WTC11 (cell line): ENCODE data around the gene RECK. TPM values are rescaled to one million over a fixed set of nuclear protein-coding genes. Genes with fewer than 3 reads are reported as not detected.

Experiments used
- CREM ChIP-seq: sonication (generic); formaldehyde crosslinking; IDR thresholded peaks from 2 replicates; pipeline ENCODE4 v1.8.1; 2022; ENCODE audit warnings: mild to moderate bottlenecking, missing genetic modification reagents, moderate library complexity
- FOXJ3 ChIP-seq: sonication (generic); formaldehyde crosslinking; IDR thresholded peaks from 2 replicates; pipeline ENCODE4 v1.9.0; 2021; ENCODE audit warnings: missing genetic modification reagents, mild to moderate bottlenecking, borderline replicate concordance
- FOXP1 ChIP-seq: sonication (generic); formaldehyde crosslinking; IDR thresholded peaks from 2 replicates; pipeline ENCODE4 v1.8.0; 2022; ENCODE audit warnings: missing genetic modification reagents, mild to moderate bottlenecking, moderate library complexity, borderline replicate concordance
- GABPB1 ChIP-seq: sonication (generic); formaldehyde crosslinking; IDR thresholded peaks from 2 replicates; pipeline ENCODE4 v1.8.1; 2023; ENCODE audit warnings: mild to moderate bottlenecking, missing genetic modification reagents
- KAT7 ChIP-seq: sonication (generic); formaldehyde crosslinking; IDR thresholded peaks from 2 replicates; pipeline ENCODE4 v1.8.1; 2023; ENCODE audit warnings: missing genetic modification reagents, mild to moderate bottlenecking, borderline replicate concordance
- NR1H2 ChIP-seq: sonication (generic); formaldehyde crosslinking; IDR thresholded peaks from 2 replicates; pipeline ENCODE4 v1.9.0; 2021; ENCODE audit warnings: mild to moderate bottlenecking, moderate library complexity, missing genetic modification reagents
- NR2C2 ChIP-seq: sonication (generic); formaldehyde crosslinking; IDR thresholded peaks from 2 replicates; pipeline ENCODE4 v1.8.0; 2022; ENCODE audit warnings: mild to moderate bottlenecking, missing genetic modification reagents
- PRRX2 ChIP-seq: fragments of 250-450 bp; sonication (Bioruptor Pico); IDR thresholded peaks from 2 replicates; pipeline ENCODE4 v1.8.0; 2021; ENCODE audit warnings: mild to moderate bottlenecking
- SP1 ChIP-seq: sonication (generic); formaldehyde crosslinking; conservative IDR thresholded peaks from 2 replicates; pipeline ENCODE4 v1.8.1; 2022; ENCODE audit warnings: missing genetic modification reagents
- TCF7 ChIP-seq: sonication (generic); formaldehyde crosslinking; IDR thresholded peaks from 2 replicates; pipeline ENCODE4 v1.8.0; 2022; ENCODE audit warnings: mild to moderate bottlenecking, low read depth, missing genetic modification reagents, moderate library complexity
- TEAD4 ChIP-seq: sonication (generic); formaldehyde crosslinking; IDR thresholded peaks from 2 replicates; pipeline ENCODE4 v1.8.0; 2022; ENCODE audit warnings: mild to moderate bottlenecking, missing genetic modification reagents
- TP53 ChIP-seq: sonication (generic); formaldehyde crosslinking; IDR thresholded peaks from 2 replicates; pipeline ENCODE4 v1.8.1; 2023; ENCODE audit warnings: mild to moderate bottlenecking, missing genetic modification reagents
- ZNF219 ChIP-seq: sonication (generic); formaldehyde crosslinking; IDR thresholded peaks from 2 replicates; pipeline ENCODE4 v1.8.0; 2023; ENCODE audit warnings: missing genetic modification reagents, mild to moderate bottlenecking, borderline replicate concordance
- ZNF317 ChIP-seq: sonication (generic); formaldehyde crosslinking; IDR thresholded peaks from 2 replicates; pipeline ENCODE4 v1.8.1; 2023; ENCODE audit warnings: low read depth, mild to moderate bottlenecking, moderate library complexity, missing genetic modification reagents, borderline replicate concordance
- ZNF396 ChIP-seq: fragments of 250-450 bp; sonication (Bioruptor Pico); IDR thresholded peaks from 2 replicates; pipeline ENCODE4 v1.8.0; 2021; ENCODE audit warnings: mild to moderate bottlenecking, moderate library complexity, borderline replicate concordance
- total RNA-seq: library from RNA; stranded (reverse); gene quantifications from 3 replicates; pipeline ENCODE4 v1.2.3, GENCODE V29; 2021
- TF ChIP-seq, protein P1 (sequence below): sonication (generic); formaldehyde crosslinking; conservative IDR thresholded peaks from 2 replicates; pipeline ENCODE4 v1.8.1; 2023; ENCODE audit warnings: mild to moderate bottlenecking, low read depth, missing genetic modification reagents, moderate library complexity
- TF ChIP-seq, protein P2 (sequence below): sonication (generic); formaldehyde crosslinking; IDR thresholded peaks from 2 replicates; pipeline ENCODE4 v1.8.0; 2022; ENCODE audit warnings: mild to moderate bottlenecking, missing genetic modification reagents
- TF ChIP-seq, protein P3 (sequence below): sonication (generic); formaldehyde crosslinking; IDR thresholded peaks from 2 replicates; pipeline ENCODE4 v1.8.0; 2023; ENCODE audit warnings: missing genetic modification reagents, mild to moderate bottlenecking, borderline replicate concordance
- TF ChIP-seq, protein P4 (sequence below): sonication (generic); formaldehyde crosslinking; IDR thresholded peaks from 2 replicates; pipeline ENCODE4 v1.8.0; 2022; ENCODE audit warnings: mild to moderate bottlenecking, missing genetic modification reagents
- TF ChIP-seq, protein P5 (sequence below): fragments of 250-450 bp; sonication (Bioruptor Pico); IDR thresholded peaks from 2 replicates; pipeline ENCODE4 v1.8.0; 2021; ENCODE audit warnings: mild to moderate bottlenecking
- TF ChIP-seq, protein P6 (sequence below): fragments of 200-600 bp; IDR thresholded peaks from 2 replicates; pipeline ENCODE4 v1.8.0; 2022; ENCODE audit warnings: antibody characterized with exemption
- TF ChIP-seq, protein P7 (sequence below): fragments of 250-450 bp; sonication (Bioruptor Pico); IDR thresholded peaks from 2 replicates; pipeline ENCODE4 v1.9.0; 2021; ENCODE audit warnings: mild to moderate bottlenecking

RECK gene
- total RNA-seq, 1 experiment from 2014 or later = 11.2 TPM

DNA sequence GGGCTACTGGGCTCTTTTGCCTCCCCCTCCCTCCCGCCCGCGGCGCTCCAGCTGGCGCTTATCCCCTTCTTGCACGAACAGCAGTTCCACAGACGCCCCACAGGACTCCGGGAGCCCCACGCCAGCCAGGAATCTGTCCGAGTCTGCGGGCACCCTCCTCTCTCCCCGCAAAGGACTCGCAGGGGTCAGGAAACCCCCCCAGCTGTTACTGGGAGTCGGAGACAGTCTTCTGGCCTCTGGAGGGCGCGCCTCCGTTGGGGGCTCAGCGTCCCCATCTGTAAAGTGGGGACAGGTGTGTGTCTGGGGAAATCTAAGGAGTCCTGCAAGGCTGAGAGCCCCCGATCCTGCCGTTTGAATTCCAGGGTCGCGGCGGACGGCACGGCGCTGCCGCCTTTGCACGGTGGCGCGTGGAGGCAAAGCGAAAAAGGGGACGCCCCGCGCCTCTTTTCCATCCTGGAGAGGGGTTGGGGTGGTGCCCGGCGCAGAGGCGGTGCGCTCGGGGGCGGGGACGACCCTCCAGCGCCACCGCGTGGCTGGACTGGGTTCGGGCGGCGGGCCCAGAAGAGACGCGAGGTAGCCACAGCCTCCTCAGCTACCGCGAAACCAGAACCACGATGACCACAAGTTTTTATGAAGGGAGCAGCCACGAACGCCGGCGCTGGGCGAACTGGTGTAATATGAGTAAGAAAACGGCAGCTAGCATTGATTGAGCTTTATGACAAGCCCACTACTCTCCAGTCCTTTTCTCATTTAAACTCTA lies 129.6 kb downstream of the RECK start (continued):
- TF ChIP-seq KAT7 (no peak), PRRX2 (CRISPR knock-in tag) (0 out of 2 replicates have a peak, but pooled peaks have one; percentile 17), CREM (CRISPR knock-in tag) (0 out of 2 replicates have a peak, but pooled peaks have one; percentile 42), ZNF219 (CRISPR knock-in tag) (no peak), SP1 (CRISPR knock-in tag) (peak; percentile 69), FOXP1 (CRISPR knock-in tag) (peak; percentile 66; the same call in 1 of the 2 replicates), NR2C2 (CRISPR knock-in tag) (no peak), TEAD4 (CRISPR knock-in tag) (no peak), ZNF317 (CRISPR knock-in tag) (no peak), GABPB1 (CRISPR knock-in tag) (no peak), ZNF396 (CRISPR knock-in tag) (no peak), TP53 (CRISPR knock-in tag) (no peak), NR1H2 (no peak), TCF7 (CRISPR knock-in tag) (no peak), FOXJ3 (CRISPR knock-in tag) (no peak)
- TF ChIP-seq, protein P1, sequence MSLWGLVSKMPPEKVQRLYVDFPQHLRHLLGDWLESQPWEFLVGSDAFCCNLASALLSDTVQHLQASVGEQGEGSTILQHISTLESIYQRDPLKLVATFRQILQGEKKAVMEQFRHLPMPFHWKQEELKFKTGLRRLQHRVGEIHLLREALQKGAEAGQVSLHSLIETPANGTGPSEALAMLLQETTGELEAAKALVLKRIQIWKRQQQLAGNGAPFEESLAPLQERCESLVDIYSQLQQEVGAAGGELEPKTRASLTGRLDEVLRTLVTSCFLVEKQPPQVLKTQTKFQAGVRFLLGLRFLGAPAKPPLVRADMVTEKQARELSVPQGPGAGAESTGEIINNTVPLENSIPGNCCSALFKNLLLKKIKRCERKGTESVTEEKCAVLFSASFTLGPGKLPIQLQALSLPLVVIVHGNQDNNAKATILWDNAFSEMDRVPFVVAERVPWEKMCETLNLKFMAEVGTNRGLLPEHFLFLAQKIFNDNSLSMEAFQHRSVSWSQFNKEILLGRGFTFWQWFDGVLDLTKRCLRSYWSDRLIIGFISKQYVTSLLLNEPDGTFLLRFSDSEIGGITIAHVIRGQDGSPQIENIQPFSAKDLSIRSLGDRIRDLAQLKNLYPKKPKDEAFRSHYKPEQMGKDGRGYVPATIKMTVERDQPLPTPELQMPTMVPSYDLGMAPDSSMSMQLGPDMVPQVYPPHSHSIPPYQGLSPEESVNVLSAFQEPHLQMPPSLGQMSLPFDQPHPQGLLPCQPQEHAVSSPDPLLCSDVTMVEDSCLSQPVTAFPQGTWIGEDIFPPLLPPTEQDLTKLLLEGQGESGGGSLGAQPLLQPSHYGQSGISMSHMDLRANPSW (CRISPR knock-in tag) = no peak
- TF ChIP-seq, protein P2, sequence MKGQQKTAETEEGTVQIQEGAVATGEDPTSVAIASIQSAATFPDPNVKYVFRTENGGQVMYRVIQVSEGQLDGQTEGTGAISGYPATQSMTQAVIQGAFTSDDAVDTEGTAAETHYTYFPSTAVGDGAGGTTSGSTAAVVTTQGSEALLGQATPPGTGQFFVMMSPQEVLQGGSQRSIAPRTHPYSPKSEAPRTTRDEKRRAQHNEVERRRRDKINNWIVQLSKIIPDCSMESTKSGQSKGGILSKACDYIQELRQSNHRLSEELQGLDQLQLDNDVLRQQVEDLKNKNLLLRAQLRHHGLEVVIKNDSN (CRISPR knock-in tag) = no peak
- TF ChIP-seq, protein P3, sequence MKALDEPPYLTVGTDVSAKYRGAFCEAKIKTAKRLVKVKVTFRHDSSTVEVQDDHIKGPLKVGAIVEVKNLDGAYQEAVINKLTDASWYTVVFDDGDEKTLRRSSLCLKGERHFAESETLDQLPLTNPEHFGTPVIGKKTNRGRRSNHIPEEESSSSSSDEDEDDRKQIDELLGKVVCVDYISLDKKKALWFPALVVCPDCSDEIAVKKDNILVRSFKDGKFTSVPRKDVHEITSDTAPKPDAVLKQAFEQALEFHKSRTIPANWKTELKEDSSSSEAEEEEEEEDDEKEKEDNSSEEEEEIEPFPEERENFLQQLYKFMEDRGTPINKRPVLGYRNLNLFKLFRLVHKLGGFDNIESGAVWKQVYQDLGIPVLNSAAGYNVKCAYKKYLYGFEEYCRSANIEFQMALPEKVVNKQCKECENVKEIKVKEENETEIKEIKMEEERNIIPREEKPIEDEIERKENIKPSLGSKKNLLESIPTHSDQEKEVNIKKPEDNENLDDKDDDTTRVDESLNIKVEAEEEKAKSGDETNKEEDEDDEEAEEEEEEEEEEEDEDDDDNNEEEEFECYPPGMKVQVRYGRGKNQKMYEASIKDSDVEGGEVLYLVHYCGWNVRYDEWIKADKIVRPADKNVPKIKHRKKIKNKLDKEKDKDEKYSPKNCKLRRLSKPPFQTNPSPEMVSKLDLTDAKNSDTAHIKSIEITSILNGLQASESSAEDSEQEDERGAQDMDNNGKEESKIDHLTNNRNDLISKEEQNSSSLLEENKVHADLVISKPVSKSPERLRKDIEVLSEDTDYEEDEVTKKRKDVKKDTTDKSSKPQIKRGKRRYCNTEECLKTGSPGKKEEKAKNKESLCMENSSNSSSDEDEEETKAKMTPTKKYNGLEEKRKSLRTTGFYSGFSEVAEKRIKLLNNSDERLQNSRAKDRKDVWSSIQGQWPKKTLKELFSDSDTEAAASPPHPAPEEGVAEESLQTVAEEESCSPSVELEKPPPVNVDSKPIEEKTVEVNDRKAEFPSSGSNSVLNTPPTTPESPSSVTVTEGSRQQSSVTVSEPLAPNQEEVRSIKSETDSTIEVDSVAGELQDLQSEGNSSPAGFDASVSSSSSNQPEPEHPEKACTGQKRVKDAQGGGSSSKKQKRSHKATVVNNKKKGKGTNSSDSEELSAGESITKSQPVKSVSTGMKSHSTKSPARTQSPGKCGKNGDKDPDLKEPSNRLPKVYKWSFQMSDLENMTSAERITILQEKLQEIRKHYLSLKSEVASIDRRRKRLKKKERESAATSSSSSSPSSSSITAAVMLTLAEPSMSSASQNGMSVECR (CRISPR knock-in tag) = 0 out of 2 replicates have a peak, but pooled peaks have one; percentile 57
- TF ChIP-seq, protein P4, sequence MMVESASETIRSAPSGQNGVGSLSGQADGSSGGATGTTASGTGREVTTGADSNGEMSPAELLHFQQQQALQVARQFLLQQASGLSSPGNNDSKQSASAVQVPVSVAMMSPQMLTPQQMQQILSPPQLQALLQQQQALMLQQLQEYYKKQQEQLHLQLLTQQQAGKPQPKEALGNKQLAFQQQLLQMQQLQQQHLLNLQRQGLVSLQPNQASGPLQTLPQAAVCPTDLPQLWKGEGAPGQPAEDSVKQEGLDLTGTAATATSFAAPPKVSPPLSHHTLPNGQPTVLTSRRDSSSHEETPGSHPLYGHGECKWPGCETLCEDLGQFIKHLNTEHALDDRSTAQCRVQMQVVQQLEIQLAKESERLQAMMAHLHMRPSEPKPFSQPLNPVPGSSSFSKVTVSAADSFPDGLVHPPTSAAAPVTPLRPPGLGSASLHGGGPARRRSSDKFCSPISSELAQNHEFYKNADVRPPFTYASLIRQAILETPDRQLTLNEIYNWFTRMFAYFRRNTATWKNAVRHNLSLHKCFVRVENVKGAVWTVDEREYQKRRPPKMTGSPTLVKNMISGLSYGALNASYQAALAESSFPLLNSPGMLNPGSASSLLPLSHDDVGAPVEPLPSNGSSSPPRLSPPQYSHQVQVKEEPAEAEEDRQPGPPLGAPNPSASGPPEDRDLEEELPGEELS (CRISPR knock-in tag) = no peak
- TF ChIP-seq, protein P5, sequence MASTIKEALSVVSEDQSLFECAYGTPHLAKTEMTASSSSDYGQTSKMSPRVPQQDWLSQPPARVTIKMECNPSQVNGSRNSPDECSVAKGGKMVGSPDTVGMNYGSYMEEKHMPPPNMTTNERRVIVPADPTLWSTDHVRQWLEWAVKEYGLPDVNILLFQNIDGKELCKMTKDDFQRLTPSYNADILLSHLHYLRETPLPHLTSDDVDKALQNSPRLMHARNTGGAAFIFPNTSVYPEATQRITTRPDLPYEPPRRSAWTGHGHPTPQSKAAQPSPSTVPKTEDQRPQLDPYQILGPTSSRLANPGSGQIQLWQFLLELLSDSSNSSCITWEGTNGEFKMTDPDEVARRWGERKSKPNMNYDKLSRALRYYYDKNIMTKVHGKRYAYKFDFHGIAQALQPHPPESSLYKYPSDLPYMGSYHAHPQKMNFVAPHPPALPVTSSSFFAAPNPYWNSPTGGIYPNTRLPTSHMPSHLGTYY = no peak
- TF ChIP-seq, protein P6, sequence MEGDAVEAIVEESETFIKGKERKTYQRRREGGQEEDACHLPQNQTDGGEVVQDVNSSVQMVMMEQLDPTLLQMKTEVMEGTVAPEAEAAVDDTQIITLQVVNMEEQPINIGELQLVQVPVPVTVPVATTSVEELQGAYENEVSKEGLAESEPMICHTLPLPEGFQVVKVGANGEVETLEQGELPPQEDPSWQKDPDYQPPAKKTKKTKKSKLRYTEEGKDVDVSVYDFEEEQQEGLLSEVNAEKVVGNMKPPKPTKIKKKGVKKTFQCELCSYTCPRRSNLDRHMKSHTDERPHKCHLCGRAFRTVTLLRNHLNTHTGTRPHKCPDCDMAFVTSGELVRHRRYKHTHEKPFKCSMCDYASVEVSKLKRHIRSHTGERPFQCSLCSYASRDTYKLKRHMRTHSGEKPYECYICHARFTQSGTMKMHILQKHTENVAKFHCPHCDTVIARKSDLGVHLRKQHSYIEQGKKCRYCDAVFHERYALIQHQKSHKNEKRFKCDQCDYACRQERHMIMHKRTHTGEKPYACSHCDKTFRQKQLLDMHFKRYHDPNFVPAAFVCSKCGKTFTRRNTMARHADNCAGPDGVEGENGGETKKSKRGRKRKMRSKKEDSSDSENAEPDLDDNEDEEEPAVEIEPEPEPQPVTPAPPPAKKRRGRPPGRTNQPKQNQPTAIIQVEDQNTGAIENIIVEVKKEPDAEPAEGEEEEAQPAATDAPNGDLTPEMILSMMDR = peak; percentile 86
- TF ChIP-seq, protein P7, sequence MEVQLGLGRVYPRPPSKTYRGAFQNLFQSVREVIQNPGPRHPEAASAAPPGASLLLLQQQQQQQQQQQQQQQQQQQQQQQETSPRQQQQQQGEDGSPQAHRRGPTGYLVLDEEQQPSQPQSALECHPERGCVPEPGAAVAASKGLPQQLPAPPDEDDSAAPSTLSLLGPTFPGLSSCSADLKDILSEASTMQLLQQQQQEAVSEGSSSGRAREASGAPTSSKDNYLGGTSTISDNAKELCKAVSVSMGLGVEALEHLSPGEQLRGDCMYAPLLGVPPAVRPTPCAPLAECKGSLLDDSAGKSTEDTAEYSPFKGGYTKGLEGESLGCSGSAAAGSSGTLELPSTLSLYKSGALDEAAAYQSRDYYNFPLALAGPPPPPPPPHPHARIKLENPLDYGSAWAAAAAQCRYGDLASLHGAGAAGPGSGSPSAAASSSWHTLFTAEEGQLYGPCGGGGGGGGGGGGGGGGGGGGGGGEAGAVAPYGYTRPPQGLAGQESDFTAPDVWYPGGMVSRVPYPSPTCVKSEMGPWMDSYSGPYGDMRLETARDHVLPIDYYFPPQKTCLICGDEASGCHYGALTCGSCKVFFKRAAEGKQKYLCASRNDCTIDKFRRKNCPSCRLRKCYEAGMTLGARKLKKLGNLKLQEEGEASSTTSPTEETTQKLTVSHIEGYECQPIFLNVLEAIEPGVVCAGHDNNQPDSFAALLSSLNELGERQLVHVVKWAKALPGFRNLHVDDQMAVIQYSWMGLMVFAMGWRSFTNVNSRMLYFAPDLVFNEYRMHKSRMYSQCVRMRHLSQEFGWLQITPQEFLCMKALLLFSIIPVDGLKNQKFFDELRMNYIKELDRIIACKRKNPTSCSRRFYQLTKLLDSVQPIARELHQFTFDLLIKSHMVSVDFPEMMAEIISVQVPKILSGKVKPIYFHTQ (CRISPR knock-in tag) = no peak
